ENCODE measurements around the gene ARHGAP45. TPM values are rescaled to one million over a fixed set of nuclear protein-coding genes. Genes with fewer than 3 reads are reported as not detected.

The ARHGAP45 gene
- total RNA-seq, 1 experiment from 2014 or later = 45.3 TPM

GRCh38 chr19:1073063-1073955 lies 6.3 kb downstream of the ARHGAP45 start:
- Histone ChIP-seq H3K9me3 (ENCODE audit: low read length) (no peaks in the 10 kb centered on the region), H2AFZ (ENCODE audit: low read length) (no peak overlapping the region), H3K9me2 (replicated peaks; ENCODE audit: low read length) (no peaks in the 10 kb centered on the region), H3K27me3 (ENCODE audit: low read length) (no peaks in the 10 kb centered on the region), H3K4me1 (ENCODE audit: insufficient read depth, low read length) (no peaks in the 10 kb centered on the region; the same call in 1 of the 2 replicates), H3K27ac (ENCODE audit: low read length) (no peak overlapping the region), H3K4me3 (ENCODE audit: low read length) (no peak overlapping the region), H3K4me2 (ENCODE audit: low read length) (no peak overlapping the region), H4K20me1 (ENCODE audit: low read length) (no peaks in the 10 kb centered on the region), H3K9ac (ENCODE audit: low read length) (no peak overlapping the region), H3K79me2 (ENCODE audit: low read length) (0 out of 2 replicates have a peak, but pooled peaks cover 2% of the 10 kb centered on the region), H3F3A (ENCODE audit: low read length, unreplicated experiment) (no peaks in the 10 kb centered on the region), H3K36me3 (ENCODE audit: low read depth, low read length) (no peaks in the 10 kb centered on the region)
- ChIA-PET CTCF (no interaction called here), POLR2A (ENCODE audit: unreplicated experiment) (no interaction called here)
- DNase-seq = no peak
- intact Hi-C loops (cut with micrococcal nuclease) = no loop called here
- ATAC-seq = no peak
- TF ChIP-seq EZH2phosphoT487 (IDR thresholded peaks at IDR 0.05; ENCODE audit: borderline replicate concordance, low read length) (no peak), EZH2 (IDR thresholded peaks at IDR 0.05; ENCODE audit: low read length, unreplicated experiment) (no peak), CTCF (conservative IDR thresholded peaks at IDR 0.05; ENCODE audit: low read depth, low read length) (no peak)
- BruUV-seq (replicated peaks) = no TSS peak

DNA sequence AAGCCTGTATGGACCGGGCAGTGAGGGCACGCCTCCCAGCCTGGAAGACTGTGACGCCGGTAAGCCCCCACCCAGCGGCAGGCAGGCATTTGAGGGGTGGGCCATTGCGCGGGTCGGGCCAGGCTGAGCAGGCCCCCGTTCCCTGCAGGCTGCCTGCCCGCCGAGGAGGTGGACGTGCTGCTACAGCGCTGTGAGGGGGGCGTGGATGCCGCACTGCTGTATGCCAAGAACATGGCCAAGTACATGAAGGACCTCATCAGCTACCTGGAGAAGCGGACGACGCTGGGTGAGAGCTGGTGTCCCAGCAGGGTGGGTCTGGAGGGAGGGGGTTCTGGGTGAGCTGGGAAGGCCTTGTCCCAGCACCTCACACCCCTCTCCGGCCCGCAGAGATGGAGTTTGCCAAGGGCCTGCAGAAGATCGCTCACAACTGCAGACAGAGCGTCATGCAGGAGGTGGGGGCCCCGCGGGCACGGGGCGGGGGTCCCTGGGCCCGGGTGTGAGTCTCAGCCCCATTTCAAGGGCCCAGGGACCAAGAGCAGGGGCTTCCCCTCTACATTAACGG lies 7.1 kb downstream of the ARHGAP45 start:
- Histone ChIP-seq H3K27me3 (ENCODE audit: low read length) (no peaks in the 10 kb centered on the region), H3K9ac (ENCODE audit: low read length) (no peak overlapping the region), H3K4me3 (ENCODE audit: low read length) (no peak overlapping the region), H3K79me2 (ENCODE audit: low read length) (no peaks in the 10 kb centered on the region), H3K4me2 (ENCODE audit: low read length) (0 out of 2 replicates have a peak overlapping the region, but pooled peaks have one; percentile 39), H3F3A (ENCODE audit: low read length, unreplicated experiment) (no peaks in the 10 kb centered on the region), H4K20me1 (ENCODE audit: low read length) (no peaks in the 10 kb centered on the region), H3K9me3 (ENCODE audit: low read length) (no peaks in the 10 kb centered on the region), H2AFZ (ENCODE audit: low read length) (no peak overlapping the region), H3K27ac (ENCODE audit: low read length) (no peak overlapping the region), H3K9me2 (replicated peaks; ENCODE audit: low read length) (no peaks in the 10 kb centered on the region), H3K36me3 (ENCODE audit: low read depth, low read length) (no peaks in the 10 kb centered on the region), H3K4me1 (ENCODE audit: insufficient read depth, low read length) (no peaks in the 10 kb centered on the region; the same call in 1 of the 2 replicates)
- no TSS peak for BruUV-seq (replicated peaks)
- TF ChIP-seq CTCF (conservative IDR thresholded peaks at IDR 0.05; ENCODE audit: low read depth, low read length) (no peak), EZH2phosphoT487 (IDR thresholded peaks at IDR 0.05; ENCODE audit: borderline replicate concordance, low read length) (no peak), EZH2 (IDR thresholded peaks at IDR 0.05; ENCODE audit: low read length, unreplicated experiment) (no peak)
- POLR2A ChIA-PET (ENCODE audit: unreplicated experiment) = no interaction called here
- DNase-seq = no peak
- CTCF ChIA-PET = no interaction called here
- no peak for ATAC-seq
- intact Hi-C loops (cut with micrococcal nuclease) = no loop called here
